ENCODE results near the gene ZNF189. TPM values are rescaled to one million over a fixed set of nuclear protein-coding genes. Genes with fewer than 3 reads are reported as not detected.

ZNF189 gene
- polyA plus RNA-seq, 4 donors = 7.3 to 77.8 (median 12.9) TPM

DNA sequence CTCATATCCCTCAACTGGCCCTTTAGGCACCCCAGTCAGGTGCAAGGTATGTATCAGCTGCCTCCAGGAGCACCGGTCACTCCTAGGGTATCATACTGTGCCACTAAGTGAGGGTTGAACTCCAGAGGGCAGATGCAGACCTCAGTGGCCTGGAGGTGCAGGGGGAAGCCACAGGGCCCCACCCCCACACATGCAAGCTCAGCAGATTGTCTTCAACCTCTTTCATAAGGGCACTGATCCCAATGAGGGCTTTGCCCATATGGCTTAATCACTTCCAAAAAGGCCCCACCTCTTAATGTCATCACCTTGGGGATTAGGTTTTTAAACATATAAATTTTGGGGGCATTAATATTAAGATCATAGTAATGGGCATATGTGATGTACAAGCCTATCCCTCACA, 42.0 kb upstream of the ZNF189 start:
- no peaks in the 10 kb centered on the region for H3K36me3 ChIP-seq (ENCODE audit: control insufficient read depth in 3 of 3, insufficient read depth in 2 of 3, low read depth in 1 of 3, low read length in 3 of 3)
- H3K27me3 ChIP-seq (ENCODE audit: control insufficient read depth in 3 of 3, insufficient read depth in 3 of 3, low read length in 3 of 3) = peaks cover 0 to 4% (median 0%) of the 10 kb centered on the region in 3 donors
- H3K9me3 ChIP-seq (ENCODE audit: control insufficient read depth in 2 of 2, insufficient read depth in 1 of 2, low read depth in 1 of 2, low read length in 1 of 2) = peaks cover 0 to 4% of the 10 kb centered on the region in 2 donors
- H3K4me3 ChIP-seq (ENCODE audit: low read depth in 1 of 3, low read length in 3 of 3) = no peak overlapping the region
- FAIRE-seq (no peak), DNase-seq (no peak)
- H3K4me1 ChIP-seq (ENCODE audit: control insufficient read depth in 3 of 3, insufficient read depth in 2 of 3, low read depth in 1 of 3, low read length in 2 of 3) = peaks cover 7 to 30% (median 8%) of the 10 kb centered on the region in 3 donors
- H3K27ac ChIP-seq (ENCODE audit: low read depth in 1 of 3, low read length in 2 of 3) = no peak overlapping the region
- 38 to 64% (median 45%) methylated on average over 1 of the region's 1 CpG for WGBS, 3 donors

DNA sequence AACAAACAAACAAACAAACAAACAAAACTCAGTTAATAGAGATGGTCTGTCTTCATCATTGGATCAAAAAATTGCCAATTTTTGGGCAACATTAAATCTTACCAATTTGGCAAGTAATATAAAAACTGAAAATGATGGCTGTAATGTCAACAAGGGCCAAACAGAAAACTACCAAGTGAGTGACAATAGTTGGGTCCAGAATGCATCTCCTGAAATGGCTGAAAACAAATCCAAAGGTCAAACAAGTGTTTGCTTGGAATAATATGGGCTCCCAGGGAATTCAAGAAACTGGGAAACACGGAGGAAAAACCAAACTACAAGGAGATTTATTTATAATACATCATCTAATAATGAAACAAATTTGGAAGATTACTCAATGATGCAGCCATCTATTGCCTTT, 39.0 kb upstream of the ZNF189 start:
- Histone ChIP-seq H3K9me3 (ENCODE audit: control insufficient read depth in 2 of 2, insufficient read depth in 1 of 2, low read depth in 1 of 2, low read length in 1 of 2) (peaks cover 0 to 4% of the 10 kb centered on the region in 2 donors), H3K4me3 (ENCODE audit: low read depth in 1 of 3, low read length in 3 of 3) (no peak overlapping the region), H3K36me3 (ENCODE audit: control insufficient read depth in 3 of 3, insufficient read depth in 2 of 3, low read depth in 1 of 3, low read length in 3 of 3) (no peaks in the 10 kb centered on the region), H3K27me3 (ENCODE audit: control insufficient read depth in 3 of 3, insufficient read depth in 3 of 3, low read length in 3 of 3) (no peaks in the 10 kb centered on the region), H3K27ac (ENCODE audit: low read depth in 1 of 3, low read length in 2 of 3) (no peak overlapping the region), H3K4me1 (ENCODE audit: control insufficient read depth in 3 of 3, insufficient read depth in 2 of 3, low read depth in 1 of 3, low read length in 2 of 3) (peaks cover 0 to 12% (median 0%) of the 10 kb centered on the region in 3 donors)
- DNase-seq (no peak), FAIRE-seq (no peak)
- 64 to 85% (median 84%) methylated on average over 1 of the region's 1 CpG for WGBS, 3 donors

- Histone ChIP-seq H3K4me1 (ENCODE audit: control insufficient read depth in 3 of 3, insufficient read depth in 2 of 3, low read depth in 1 of 3, low read length in 2 of 3) (peaks cover 0 to 6% (median 0%) of the 10 kb centered on the region in 3 donors), H3K9me3 (ENCODE audit: control insufficient read depth in 2 of 2, insufficient read depth in 1 of 2, low read depth in 1 of 2, low read length in 1 of 2) (peaks cover 0 to 4% of the 10 kb centered on the region in 2 donors), H3K27ac (ENCODE audit: low read depth in 1 of 3, low read length in 2 of 3) (no peak overlapping the region), H3K36me3 (ENCODE audit: control insufficient read depth in 3 of 3, insufficient read depth in 2 of 3, low read depth in 1 of 3, low read length in 3 of 3) (no peaks in the 10 kb centered on the region), H3K4me3 (ENCODE audit: low read depth in 1 of 3, low read length in 3 of 3) (no peak overlapping the region), H3K27me3 (ENCODE audit: control insufficient read depth in 3 of 3, insufficient read depth in 3 of 3, low read length in 3 of 3) (no peaks in the 10 kb centered on the region)
- DNase-seq (no peak), FAIRE-seq (no peak)
These were observed 38.0 kb upstream of the ZNF189 start for GRCh38 chr9:101360647-101361046.

- H3K27me3 ChIP-seq (ENCODE audit: control insufficient read depth in 3 of 3, insufficient read depth in 3 of 3, low read length in 3 of 3) = no peaks in the 10 kb centered on the region
- 83 to 91% (median 89%) methylated on average over 5 of the region's 5 CpGs for WGBS, 3 donors
- DNase-seq (no peak), FAIRE-seq (no peak)
- H3K4me3 ChIP-seq (ENCODE audit: low read depth in 1 of 3, low read length in 3 of 3) = no peak overlapping the region
- H3K4me1 ChIP-seq (ENCODE audit: control insufficient read depth in 3 of 3, insufficient read depth in 2 of 3, low read depth in 1 of 3, low read length in 2 of 3) = peaks cover 0 to 12% (median 0%) of the 10 kb centered on the region in 3 donors
- H3K9me3 ChIP-seq (ENCODE audit: control insufficient read depth in 2 of 2, insufficient read depth in 1 of 2, low read depth in 1 of 2, low read length in 1 of 2) = no peaks in the 10 kb centered on the region
- H3K27ac ChIP-seq (ENCODE audit: low read depth in 1 of 3, low read length in 2 of 3) = no peak overlapping the region
- H3K36me3 ChIP-seq (ENCODE audit: control insufficient read depth in 3 of 3, insufficient read depth in 2 of 3, low read depth in 1 of 3, low read length in 3 of 3) = no peaks in the 10 kb centered on the region
These were observed 36.2 kb upstream of the ZNF189 start for GRCh38 chr9:101362450-101362849.

- FAIRE-seq (no peak), DNase-seq (no peak)
- no peak overlapping the region for H3K27ac ChIP-seq (ENCODE audit: low read depth in 1 of 3, low read length in 2 of 3)
- H3K4me3 ChIP-seq (ENCODE audit: low read depth in 1 of 3, low read length in 3 of 3) = no peak overlapping the region
- no peaks in the 10 kb centered on the region for H3K9me3 ChIP-seq (ENCODE audit: control insufficient read depth in 2 of 2, insufficient read depth in 1 of 2, low read depth in 1 of 2, low read length in 1 of 2)
- H3K27me3 ChIP-seq (ENCODE audit: control insufficient read depth in 3 of 3, insufficient read depth in 3 of 3, low read length in 3 of 3) = no peaks in the 10 kb centered on the region
- H3K36me3 ChIP-seq (ENCODE audit: control insufficient read depth in 3 of 3, insufficient read depth in 2 of 3, low read depth in 1 of 3, low read length in 3 of 3) = no peaks in the 10 kb centered on the region
- H3K4me1 ChIP-seq (ENCODE audit: control insufficient read depth in 3 of 3, insufficient read depth in 2 of 3, low read depth in 1 of 3, low read length in 2 of 3) = peaks cover 0 to 12% (median 0%) of the 10 kb centered on the region in 3 donors
These were observed 33.5 kb upstream of the ZNF189 start for GRCh38 chr9:101365181-101365580.

DNA sequence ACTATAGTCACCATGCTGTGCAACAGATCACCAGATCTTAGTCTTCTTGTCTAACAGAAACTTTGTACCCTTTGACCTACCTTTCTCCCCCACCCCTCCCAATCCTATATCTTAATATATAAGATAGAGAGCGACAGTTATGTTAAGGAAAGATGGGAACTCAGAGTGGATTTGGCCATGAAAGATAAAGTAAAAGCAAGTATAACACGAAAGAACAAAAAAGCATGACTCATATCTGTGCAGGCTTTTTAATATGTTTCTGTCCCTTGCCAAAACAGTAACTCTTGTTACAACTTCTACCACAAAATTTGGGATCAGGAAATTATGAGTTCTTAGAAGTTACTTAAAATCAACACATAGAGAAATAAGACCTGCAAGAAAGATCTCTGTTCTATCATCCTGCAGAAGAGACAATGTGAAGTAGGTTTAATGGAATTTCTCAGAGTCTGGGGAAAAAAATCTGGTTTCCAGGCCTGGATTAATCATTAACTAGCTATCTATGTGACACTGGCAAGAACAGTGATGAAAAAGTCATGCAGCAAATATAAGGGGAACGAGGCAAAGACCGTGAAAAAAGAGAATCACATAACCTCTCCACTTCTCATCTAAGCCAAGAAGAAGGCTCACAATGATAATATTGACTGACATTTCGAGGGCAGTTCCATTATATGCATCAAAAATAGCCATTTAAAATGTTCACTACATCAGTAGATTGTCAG, 32.5 kb upstream of the ZNF189 start:
- H3K9me3 ChIP-seq (ENCODE audit: control insufficient read depth in 2 of 2, insufficient read depth in 1 of 2, low read depth in 1 of 2, low read length in 1 of 2) = no peaks in the 10 kb centered on the region
- H3K27me3 ChIP-seq (ENCODE audit: control insufficient read depth in 3 of 3, insufficient read depth in 3 of 3, low read length in 3 of 3) = no peaks in the 10 kb centered on the region
- H3K27ac ChIP-seq (ENCODE audit: low read depth in 1 of 3, low read length in 2 of 3) = no peak overlapping the region
- no peaks in the 10 kb centered on the region for H3K36me3 ChIP-seq (ENCODE audit: control insufficient read depth in 3 of 3, insufficient read depth in 2 of 3, low read depth in 1 of 3, low read length in 3 of 3)
- 15 to 35% (median 18%) methylated on average over 5 of the region's 5 CpGs for WGBS, 3 donors
- FAIRE-seq (no peak), DNase-seq (peak in 1 of 2 donors; percentile 69)
- peaks cover 0 to 12% (median 0%) of the 10 kb centered on the region in 3 donors for H3K4me1 ChIP-seq (ENCODE audit: control insufficient read depth in 3 of 3, insufficient read depth in 2 of 3, low read depth in 1 of 3, low read length in 2 of 3)
- H3K4me3 ChIP-seq (ENCODE audit: low read depth in 1 of 3, low read length in 3 of 3) = no peak overlapping the region

DNA sequence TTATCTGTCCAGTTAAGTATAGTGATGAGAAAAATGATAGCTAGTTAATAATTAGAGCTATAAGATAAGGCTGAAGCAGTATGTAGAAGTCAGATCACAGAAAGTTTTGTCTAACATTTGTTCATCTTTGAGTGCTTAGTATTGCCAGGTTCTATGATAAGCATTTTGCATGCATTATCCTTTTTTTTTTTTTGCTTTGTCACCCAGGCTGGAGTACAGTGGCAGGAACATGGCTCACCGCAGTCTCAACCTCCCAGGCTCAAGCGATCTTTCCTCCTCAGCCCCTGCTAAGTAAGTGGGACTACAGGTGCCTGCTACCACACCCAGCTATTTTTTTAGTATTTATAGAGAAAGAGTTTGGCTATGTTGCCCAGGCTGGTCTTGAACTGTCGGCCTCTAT, 31.3 kb upstream of the ZNF189 start:
- Histone ChIP-seq H3K27ac (ENCODE audit: low read depth in 1 of 3, low read length in 2 of 3) (no peak overlapping the region), H3K36me3 (ENCODE audit: control insufficient read depth in 3 of 3, insufficient read depth in 2 of 3, low read depth in 1 of 3, low read length in 3 of 3) (no peaks in the 10 kb centered on the region), H3K4me1 (ENCODE audit: control insufficient read depth in 3 of 3, insufficient read depth in 2 of 3, low read depth in 1 of 3, low read length in 2 of 3) (peaks cover 0 to 12% (median 0%) of the 10 kb centered on the region in 3 donors), H3K27me3 (ENCODE audit: control insufficient read depth in 3 of 3, insufficient read depth in 3 of 3, low read length in 3 of 3) (no peaks in the 10 kb centered on the region), H3K9me3 (ENCODE audit: control insufficient read depth in 2 of 2, insufficient read depth in 1 of 2, low read depth in 1 of 2, low read length in 1 of 2) (no peaks in the 10 kb centered on the region), H3K4me3 (ENCODE audit: low read depth in 1 of 3, low read length in 3 of 3) (no peak overlapping the region)
- no peak for DNase-seq
- WGBS, 3 donors = 86 to 89% (median 87%) methylated on average over 3 of the region's 3 CpGs
- FAIRE-seq = no peak

DNA sequence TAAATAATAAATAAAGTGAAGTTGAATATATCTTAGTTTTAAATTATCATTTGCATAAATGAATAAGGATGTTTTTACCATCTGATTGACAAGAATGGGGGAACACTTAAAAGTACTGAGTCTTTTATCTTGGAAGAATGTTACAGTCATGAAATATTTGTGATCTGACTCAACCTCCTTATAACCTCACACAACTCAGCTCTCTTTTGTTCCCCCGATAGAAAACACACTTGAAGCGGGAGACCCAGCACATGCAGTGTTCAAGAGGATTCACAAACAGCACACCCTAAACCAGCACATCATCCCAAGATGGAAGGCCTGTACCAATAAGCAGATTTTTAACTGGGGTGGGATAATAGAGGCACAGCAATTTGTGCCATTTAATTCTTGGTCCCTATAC, 29.4 kb upstream of the ZNF189 start:
- DNase-seq (no peak), FAIRE-seq (no peak)
- no peak overlapping the region for H3K4me3 ChIP-seq (ENCODE audit: low read depth in 1 of 3, low read length in 3 of 3)
- 93 to 97% (median 93%) methylated on average over 2 of the region's 2 CpGs for WGBS, 3 donors
- H3K27me3 ChIP-seq (ENCODE audit: control insufficient read depth in 3 of 3, insufficient read depth in 3 of 3, low read length in 3 of 3) = no peaks in the 10 kb centered on the region
- peaks cover 0 to 12% (median 0%) of the 10 kb centered on the region in 3 donors for H3K4me1 ChIP-seq (ENCODE audit: control insufficient read depth in 3 of 3, insufficient read depth in 2 of 3, low read depth in 1 of 3, low read length in 2 of 3)
- H3K9me3 ChIP-seq (ENCODE audit: control insufficient read depth in 2 of 2, insufficient read depth in 1 of 2, low read depth in 1 of 2, low read length in 1 of 2) = no peaks in the 10 kb centered on the region
- no peaks in the 10 kb centered on the region for H3K36me3 ChIP-seq (ENCODE audit: control insufficient read depth in 3 of 3, insufficient read depth in 2 of 3, low read depth in 1 of 3, low read length in 3 of 3)
- H3K27ac ChIP-seq (ENCODE audit: low read depth in 1 of 3, low read length in 2 of 3) = no peak overlapping the region
